Measurements from ENCODE around the gene WDR88. TPM values are rescaled to one million over a fixed set of nuclear protein-coding genes. Genes with fewer than 3 reads are reported as not detected.

WDR88 gene
- total and polyA plus RNA-seq, 2 of the 8 experiments (the other 6 are each of a cell fraction or from before 2014, with no cell fraction given) = not detected

DNA sequence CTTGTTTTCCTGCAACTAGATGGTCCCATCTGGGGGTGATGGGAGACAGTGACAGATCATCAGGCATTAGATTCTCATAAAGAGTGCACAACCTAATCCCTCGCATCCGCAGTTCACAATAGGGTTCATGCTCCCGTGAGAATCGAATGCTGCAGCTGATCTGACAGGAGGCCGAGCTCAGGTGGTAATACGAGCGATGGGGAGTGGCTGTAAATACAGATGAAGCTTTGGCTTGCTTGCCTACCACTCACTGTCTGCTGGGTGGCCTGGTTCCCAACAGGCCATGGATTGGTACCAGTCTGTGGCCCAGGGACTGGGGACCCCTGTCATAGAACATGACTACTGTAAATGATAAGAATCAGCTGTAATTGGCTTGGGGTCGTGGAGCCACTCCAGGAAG is 28.0 kb downstream of the WDR88 start:
- no peak overlapping the region for H3K23ac ChIP-seq (ENCODE audit: insufficient read length)
- no peak overlapping the region for H3K4me3 ChIP-seq (ENCODE audit: extremely low read depth in 1 of 4, insufficient read depth in 2 of 4, low read depth in 3 of 4, low read length in 4 of 4)
- no peaks in the 10 kb centered on the region for H3K27me3 ChIP-seq (replicated peaks in 1 of 4; ENCODE audit: control insufficient read depth in 3 of 4, extremely low read depth in 1 of 4, insufficient read depth in 3 of 4, low read length in 3 of 4)
- H4K20me1 ChIP-seq (replicated peaks in 1 of 2; ENCODE audit: control insufficient read depth in 1 of 2, insufficient read depth in 2 of 2, low read length in 2 of 2) = no peaks in the 10 kb centered on the region
- H3K18ac ChIP-seq (ENCODE audit: extremely low read depth, low read length) = no peak overlapping the region
- H2BK120ac ChIP-seq (replicated peaks; ENCODE audit: low read depth, low read length) = no peak overlapping the region
- no peak for FAIRE-seq
- H4K91ac ChIP-seq (replicated peaks; ENCODE audit: insufficient read length, low read length) = no peak overlapping the region
- H3K36me3 ChIP-seq (ENCODE audit: control insufficient read depth in 2 of 4, insufficient read depth in 4 of 4, low read length in 3 of 4) = no peaks in the 10 kb centered on the region
- ChIA-PET CTCF (ENCODE audit: partially characterized antibody) (interaction anchor here (0.9 to 1.8 kb wide), 6 partner anchors 15 to 32 kb away, joined by 3 to 7 read pairs (median 4); no protein-coding TSS in a partner anchor), POLR2A (ENCODE audit: partially characterized antibody) (interaction anchor here (3.5 kb wide), 1 partner anchor 17 kb away, joined by 15 read pairs; no protein-coding TSS in a partner anchor)
- H3K9me3 ChIP-seq (ENCODE audit: insufficient read depth in 2 of 2, low read depth in 1 of 2, low read length in 1 of 2) = peaks cover 0 to 5% of the 10 kb centered on the region in 2 experiments; a peak in 1 of 4 replicates
- WGBS, 2 experiments (ENCODE audit: extremely low coverage in 1 of 2, insufficient coverage in 1 of 2, insufficient read length in 1 of 2, insufficient replicate concordance in 2 of 2, low coverage in 1 of 2, low lambda C conversion rate in 2 of 2, missing lambda C conversion rate in 1 of 2) = 94% methylated on average over 8 of the region's 8 CpGs; no CpG with 5 or more reads in 1 of the 2 experiments
- H2AK5ac ChIP-seq (ENCODE audit: low read depth, low read length) = no peak overlapping the region
- H4K8ac ChIP-seq (ENCODE audit: extremely low read depth, insufficient read depth, low read length) = no peak overlapping the region
- no peaks in the 10 kb centered on the region for H3K79me2 ChIP-seq (ENCODE audit: control insufficient read depth in 1 of 2, insufficient read depth in 2 of 2, low read length in 2 of 2)
- H3K79me1 ChIP-seq (ENCODE audit: low read depth, low read length) = no peaks in the 10 kb centered on the region
- H2AFZ ChIP-seq (ENCODE audit: low read length) = no peak overlapping the region
- no peak overlapping the region for H3K56ac ChIP-seq (replicated peaks; ENCODE audit: insufficient read length, low read depth, low read length)
- H3K27ac ChIP-seq (ENCODE audit: low read depth, low read length) = no peak overlapping the region
- no peak overlapping the region for H2BK15ac ChIP-seq (ENCODE audit: low read length)
- no peak overlapping the region for H2BK5ac ChIP-seq (ENCODE audit: low read depth, low read length)
- no peak for DNase-seq (ENCODE audit: low read depth in 1 of 2, low spot score in 2 of 2)
- no peaks in the 10 kb centered on the region for H3K4me1 ChIP-seq (replicated peaks in 1 of 4; ENCODE audit: control insufficient read depth in 3 of 4, insufficient read depth in 4 of 4, low read length in 3 of 4)
- no peak overlapping the region for H2BK20ac ChIP-seq (ENCODE audit: low read length)
- TF ChIP-seq HDAC6 (IDR thresholded peaks at IDR 0.05; ENCODE audit: low read depth, low read length) (no peak), HDAC2 (IDR thresholded peaks at IDR 0.05; ENCODE audit: borderline replicate concordance in 1 of 2, low read depth in 2 of 2, low read length in 2 of 2) (no peak), ASH2L (IDR thresholded peaks at IDR 0.05; ENCODE audit: low read length) (no peak)
- 0 out of 2 replicates have a peak, but pooled peaks cover 2% of the 10 kb centered on the region for H3K23me2 ChIP-seq (ENCODE audit: low read depth, low read length)
- H3K4me2 ChIP-seq (ENCODE audit: insufficient read depth in 1 of 2, low read depth in 2 of 2, low read length in 2 of 2) = no peak overlapping the region
- H2BK12ac ChIP-seq (ENCODE audit: low read depth, low read length) = no peak overlapping the region
- H4K5ac ChIP-seq (ENCODE audit: insufficient read length, low read depth, low read length) = no peak overlapping the region
- no peak overlapping the region for H3K14ac ChIP-seq (ENCODE audit: insufficient read length)
- H3K9ac ChIP-seq (replicated peaks in 1 of 4; ENCODE audit: extremely low read depth in 1 of 4, low read depth in 3 of 4, low read length in 3 of 4) = no peak overlapping the region
- no peak overlapping the region for H3K4ac ChIP-seq (replicated peaks; ENCODE audit: insufficient read length, low read depth, low read length)

All from H1 (cell line).